HepG2 (cell line): ENCODE measurements around the gene GCM1. TPM values are rescaled to one million over a fixed set of nuclear protein-coding genes. Genes with fewer than 3 reads are reported as not detected.

Source experiments
- ATAC-seq: fragments of 200-7000 bp; cut with Tn5 transposase; 3 replicates; pipeline ENCODE4 v1.9.1; 2020; ENCODE audit warnings: mild to moderate bottlenecking, moderate library complexity
- BruUV-seq: library from RNA; stranded (reverse); fragments of 400-500 nt; replicated peaks from 2 replicates; lab custom pipeline; 2021; lab: Mats Ljungman, UMichigan
- CTCF ChIA-PET: fragments of 300-600 bp; formaldehyde crosslinking; extraction: SDS; loops from one replicate; lab custom pipeline; 2021; ENCODE audit warnings: low total read pairs, inconsistent platforms, low intra/inter-chr PET ratio; lab: Yijun Ruan, JAX
- POLR2A ChIA-PET: fragments of 350-600 bp; sonication (Branson Sonifier 250); formaldehyde crosslinking; loops from one replicate; lab custom pipeline; 2020; ENCODE audit warnings: antibody characterized with exemption, inconsistent platforms; lab: Yijun Ruan, JAX
- DNase-seq: peaks from one replicate; pipeline ENCODE4 v3.0.0-alpha.2; 2015; ENCODE audit warnings: low spot score
- FAIRE-seq: peaks from 3 replicates; lab custom pipeline; 2011; peaks lifted over from hg19 to GRCh38; lab: Jason Lieb, UNC
- H2AFZ ChIP-seq: one replicate; pipeline ENCODE4 v1.6.1; 2011; ENCODE audit warnings: low read length, inconsistent platforms
- H3K27ac ChIP-seq: fragments of 300-600 bp; 3 replicates; pipeline ENCODE4 v1.8.0; 2011; ENCODE audit warnings: mixed run types, mild to moderate bottlenecking, mixed read lengths, low read length, inconsistent platforms; ENCODE audit not compliant: insufficient read depth; ENCODE audit errors: extremely low read length
- H3K27me3 ChIP-seq, 2 experiments: fragments of 200-600 bp in 1 of 2; 2 replicates in 1 of 2; 3 replicates in 1 of 2; pipeline versions ENCODE4 v1.6.0 to v1.8.0; 2011; ENCODE audit warnings: low read length in 2 of 2, mild to moderate bottlenecking in 2 of 2, moderate library complexity in 2 of 2, inconsistent platforms in 1 of 2; ENCODE audit not compliant: insufficient read depth in 2 of 2, control insufficient read depth in 1 of 2
- H3K36me3 ChIP-seq, 2 experiments: fragments of 200-600 bp in 1 of 2; replicated peaks in 1 of 2; 2 replicates in 1 of 2; 3 replicates in 1 of 2; pipeline versions ENCODE4 v1.5.1 to v1.8.0; 2011; ENCODE audit warnings: low read length in 2 of 2, inconsistent platforms in 1 of 2; ENCODE audit not compliant: insufficient read depth in 2 of 2, control insufficient read depth in 1 of 2
- H3K4me1 ChIP-seq: 2 replicates; pipeline ENCODE4 v1.5.1; 2012; ENCODE audit warnings: low read length, inconsistent platforms; ENCODE audit not compliant: insufficient read depth
- H3K4me2 ChIP-seq: 2 replicates; pipeline ENCODE4 v1.6.0; 2011; ENCODE audit warnings: low read depth, low read length, inconsistent platforms
- H3K4me3 ChIP-seq, 3 experiments: fragments of 200-600 bp in 1 of 3; sonication (generic), shearing (Covaris generic) in 1 of 3; replicated peaks in 1 of 3; 2 replicates each; pipeline ENCODE4 v1.5.1; 2011 to 2016; ENCODE audit warnings: low read length in 3 of 3, inconsistent platforms in 2 of 3, low read depth in 2 of 3, mild to moderate bottlenecking in 2 of 3, control low read depth in 1 of 3, mixed read lengths in 1 of 3; ENCODE audit not compliant: insufficient read depth in 1 of 3
- H3K79me2 ChIP-seq: one replicate; pipeline ENCODE4 v1.6.1; 2011; ENCODE audit warnings: low read length, inconsistent platforms; ENCODE audit not compliant: insufficient read depth
- H3K9ac ChIP-seq: 2 replicates; pipeline ENCODE4 v1.6.0; 2011; ENCODE audit warnings: mild to moderate bottlenecking, low read depth, low read length, inconsistent platforms; ENCODE audit not compliant: insufficient read depth
- H3K9me3 ChIP-seq: 2 replicates; pipeline ENCODE4 v1.5.1; 2012; ENCODE audit warnings: mild to moderate bottlenecking, low read length
- H4K20me1 ChIP-seq: 2 replicates; pipeline ENCODE4 v1.6.0; 2011; ENCODE audit warnings: inconsistent platforms, mild to moderate bottlenecking, low read length, moderate library complexity; ENCODE audit not compliant: insufficient read depth
- CHD4 ChIP-seq: fragments of 200-600 bp; sonication (generic); IDR thresholded peaks from 2 replicates; pipeline ENCODE4 v1.7.0; 2017; ENCODE audit warnings: mild to moderate bottlenecking, low read length, borderline replicate concordance
- HNRNPUL1 ChIP-seq: fragments of 200-400 bp; formaldehyde crosslinking; IDR thresholded peaks from 2 replicates; pipeline ENCODE4 v1.6.1; 2017; ENCODE audit warnings: low read depth, mild to moderate bottlenecking, low read length, moderate library complexity
- NR2C2 ChIP-seq: sonication (generic); formaldehyde crosslinking; IDR thresholded peaks from 2 replicates; pipeline ENCODE4 v1.4.0; 2020; ENCODE audit warnings: missing genetic modification reagents, mild to moderate bottlenecking, moderate library complexity, borderline replicate concordance
- PAX8 ChIP-seq: sonication (generic); formaldehyde crosslinking; IDR thresholded peaks from 2 replicates; pipeline ENCODE4 v1.8.0; 2022; ENCODE audit warnings: mild to moderate bottlenecking, missing genetic modification reagents, borderline replicate concordance
- TOPORS ChIP-seq: sonication (generic); formaldehyde crosslinking; IDR thresholded peaks from 2 replicates; pipeline ENCODE4 v1.8.0; 2023; ENCODE audit warnings: mild to moderate bottlenecking, missing genetic modification reagents
- WGBS: methylation state at CpG from one replicate; pipeline ENCODE4 v1.1.6; 2017; ENCODE audit warnings: low lambda C conversion rate; 5-methylcytosine and 5-hydroxymethylcytosine counted together
- in situ Hi-C: cut with HindIII; loops from 2 replicates; pipeline ENCODE4 v1.10.0; 2017; ENCODE audit warnings: low pct_unique_long_range_greater_than_20kb; ENCODE audit not compliant: extremely low pct_ligation_motif_present
- intact Hi-C: fragments of 100-400 bp; cut with micrococcal nuclease; formaldehyde crosslinking; loops from one replicate; pipeline ENCODE4 v1.10.0; 2022; ENCODE audit not compliant: unreplicated experiment
- polyA plus RNA-seq, 8 experiments: library from polyadenylated mRNA; depleted of rRNA in 3 of 8; stranded (reverse) in 7 of 8; unstranded in 1 of 8; fragments of >200 nt; fragmentation: Illumina TruSeq in 4 of 8; extraction: Trizol in 4 of 8; gene quantifications; 2 replicates each; pipeline versions ENCODE4 v1.2.1 to v1.2.3, GENCODE V29; 2011 to 2016; ENCODE audit warnings: low read depth in 4 of 8, missing spikeins in 1 of 8, mixed read lengths in 1 of 8; ENCODE audit not compliant: insufficient read depth in 1 of 8
- total RNA-seq, 5 experiments: library from RNA; depleted of rRNA; stranded (reverse); fragments of >200 nt; fragmentation: Illumina TruSeq; extraction: Trizol; gene quantifications; 2 replicates each; pipeline ENCODE4 v1.2.3, GENCODE V29; 2016; ENCODE audit warnings: low read depth in 1 of 5
- TF ChIP-seq, protein P1 (sequence below): sonication (generic); formaldehyde crosslinking; IDR thresholded peaks from 2 replicates; pipeline ENCODE4 v1.8.1; 2023; ENCODE audit warnings: missing genetic modification reagents, inconsistent platforms, borderline replicate concordance
- TF ChIP-seq, protein P2 (sequence below): sonication (generic); formaldehyde crosslinking; IDR thresholded peaks from 2 replicates; pipeline ENCODE4 v1.5.1; 2020; ENCODE audit warnings: missing genetic modification reagents, mild to moderate bottlenecking, borderline replicate concordance

The GCM1 gene
- total and polyA plus RNA-seq, 2 of the 13 experiments (the other 11 are each of a cell fraction or from before 2014, with no cell fraction given): 0.04 to 0.13 TPM

DNA sequence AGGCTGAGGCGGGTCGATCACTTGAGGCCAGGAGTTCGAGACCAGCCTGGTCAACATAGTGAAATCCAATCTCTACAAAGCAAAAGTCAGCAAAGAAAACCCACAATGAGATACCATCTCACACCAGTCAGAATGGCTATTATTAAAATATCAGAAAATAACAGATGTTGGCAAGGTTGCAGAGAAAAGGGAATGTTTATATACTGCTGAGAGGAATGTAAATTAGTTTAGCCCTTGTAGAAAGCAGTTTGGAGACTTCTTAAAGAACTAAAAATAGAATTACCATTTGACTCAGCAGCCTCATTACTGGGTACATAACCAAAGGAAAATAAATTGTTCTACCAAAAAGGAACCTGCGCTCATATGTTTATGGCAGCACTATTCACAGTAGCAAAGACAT, 16.7 kb upstream of the GCM1 start (continued):
- TF ChIP-seq, protein P1, sequence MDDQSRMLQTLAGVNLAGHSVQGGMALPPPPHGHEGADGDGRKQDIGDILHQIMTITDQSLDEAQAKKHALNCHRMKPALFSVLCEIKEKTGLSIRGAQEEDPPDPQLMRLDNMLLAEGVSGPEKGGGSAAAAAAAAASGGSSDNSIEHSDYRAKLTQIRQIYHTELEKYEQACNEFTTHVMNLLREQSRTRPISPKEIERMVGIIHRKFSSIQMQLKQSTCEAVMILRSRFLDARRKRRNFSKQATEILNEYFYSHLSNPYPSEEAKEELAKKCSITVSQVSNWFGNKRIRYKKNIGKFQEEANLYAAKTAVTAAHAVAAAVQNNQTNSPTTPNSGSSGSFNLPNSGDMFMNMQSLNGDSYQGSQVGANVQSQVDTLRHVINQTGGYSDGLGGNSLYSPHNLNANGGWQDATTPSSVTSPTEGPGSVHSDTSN (CRISPR knock-in tag): no peak
- TF ChIP-seq NR2C2 (CRISPR knock-in tag): no peak
- TF ChIP-seq TOPORS: no peak
- no peak for TF ChIP-seq CHD4
- TF ChIP-seq, all 625 proteins: peak for 0

DNA sequence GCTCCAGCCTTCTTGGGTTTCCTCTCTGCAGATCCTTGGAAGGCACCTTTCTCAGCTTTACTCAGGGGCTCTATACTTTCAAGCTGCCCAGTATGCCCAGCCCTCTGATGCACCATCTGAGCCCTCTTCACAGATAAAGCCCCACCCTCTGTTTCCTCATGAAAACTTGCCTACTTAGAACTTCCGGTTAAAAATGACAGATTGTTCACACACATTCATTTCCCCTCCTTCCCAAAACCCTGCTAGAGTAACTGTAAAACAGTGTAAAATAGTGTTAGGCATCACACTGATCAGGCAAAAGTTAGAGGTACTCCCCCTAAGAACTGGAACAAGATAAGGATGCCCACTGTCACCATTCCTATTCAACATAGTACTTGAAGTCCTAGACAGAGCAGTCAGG, 14.0 kb upstream of the GCM1 start:
- DNase-seq: no peak
- H3K27me3 ChIP-seq: no peaks in the 10 kb centered on the region
- no peaks in the 10 kb centered on the region for H3K79me2 ChIP-seq
- no peaks in the 10 kb centered on the region for H3K9me3 ChIP-seq
- BruUV-seq: no TSS peak
- in situ Hi-C loops (loop anchor here (25.0 kb wide), 1 partner anchor 550 kb away; no protein-coding TSS in a partner anchor), intact Hi-C loops (no loop called here)
- 33% methylated on average over 1 of the region's 1 CpG for WGBS
- no peak overlapping the region for H3K27ac ChIP-seq
- H3K4me3 ChIP-seq: no peak overlapping the region
- ChIA-PET CTCF (no interaction called here), POLR2A (no interaction called here)
- H3K36me3 ChIP-seq: no peaks in the 10 kb centered on the region
- TF ChIP-seq HNRNPUL1 (no peak), PAX8 (CRISPR knock-in tag) (no peak)
- TF ChIP-seq, protein P2, sequence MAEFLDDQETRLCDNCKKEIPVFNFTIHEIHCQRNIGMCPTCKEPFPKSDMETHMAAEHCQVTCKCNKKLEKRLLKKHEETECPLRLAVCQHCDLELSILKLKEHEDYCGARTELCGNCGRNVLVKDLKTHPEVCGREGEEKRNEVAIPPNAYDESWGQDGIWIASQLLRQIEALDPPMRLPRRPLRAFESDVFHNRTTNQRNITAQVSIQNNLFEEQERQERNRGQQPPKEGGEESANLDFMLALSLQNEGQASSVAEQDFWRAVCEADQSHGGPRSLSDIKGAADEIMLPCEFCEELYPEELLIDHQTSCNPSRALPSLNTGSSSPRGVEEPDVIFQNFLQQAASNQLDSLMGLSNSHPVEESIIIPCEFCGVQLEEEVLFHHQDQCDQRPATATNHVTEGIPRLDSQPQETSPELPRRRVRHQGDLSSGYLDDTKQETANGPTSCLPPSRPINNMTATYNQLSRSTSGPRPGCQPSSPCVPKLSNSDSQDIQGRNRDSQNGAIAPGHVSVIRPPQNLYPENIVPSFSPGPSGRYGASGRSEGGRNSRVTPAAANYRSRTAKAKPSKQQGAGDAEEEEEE (CRISPR knock-in tag): no peak
- no peak overlapping the region for H3K9ac ChIP-seq
- no peaks in the 10 kb centered on the region for H3K4me1 ChIP-seq
- no peak for FAIRE-seq
- H3K4me2 ChIP-seq: no peak overlapping the region
- H2AFZ ChIP-seq: no peak overlapping the region
- ATAC-seq: no peak
- H4K20me1 ChIP-seq: no peaks in the 10 kb centered on the region
